HG03520 (cell line): ENCODE measurements around the gene RAG2.

Experiments used
- ATAC-seq: cut with Tn5 transposase; IDR thresholded peaks from one replicate; pipeline ENCODE4 v1.9.1; 2021; ENCODE audit warnings: mild to moderate bottlenecking, moderate library complexity; ENCODE audit not compliant: unreplicated experiment

RAG2 gene

GRCh38 chr11:36598051-36598450, at the start of gene RAG2:
RAG2 (minus strand) TSS chr11:36598236; CDS start chr11:36594168, 4,068 bp downstream.
- no peak for ATAC-seq

- ATAC-seq, result no peak
These were observed 40.5 kb upstream of the RAG2 start for GRCh38 chr11:36638556-36638955.

DNA sequence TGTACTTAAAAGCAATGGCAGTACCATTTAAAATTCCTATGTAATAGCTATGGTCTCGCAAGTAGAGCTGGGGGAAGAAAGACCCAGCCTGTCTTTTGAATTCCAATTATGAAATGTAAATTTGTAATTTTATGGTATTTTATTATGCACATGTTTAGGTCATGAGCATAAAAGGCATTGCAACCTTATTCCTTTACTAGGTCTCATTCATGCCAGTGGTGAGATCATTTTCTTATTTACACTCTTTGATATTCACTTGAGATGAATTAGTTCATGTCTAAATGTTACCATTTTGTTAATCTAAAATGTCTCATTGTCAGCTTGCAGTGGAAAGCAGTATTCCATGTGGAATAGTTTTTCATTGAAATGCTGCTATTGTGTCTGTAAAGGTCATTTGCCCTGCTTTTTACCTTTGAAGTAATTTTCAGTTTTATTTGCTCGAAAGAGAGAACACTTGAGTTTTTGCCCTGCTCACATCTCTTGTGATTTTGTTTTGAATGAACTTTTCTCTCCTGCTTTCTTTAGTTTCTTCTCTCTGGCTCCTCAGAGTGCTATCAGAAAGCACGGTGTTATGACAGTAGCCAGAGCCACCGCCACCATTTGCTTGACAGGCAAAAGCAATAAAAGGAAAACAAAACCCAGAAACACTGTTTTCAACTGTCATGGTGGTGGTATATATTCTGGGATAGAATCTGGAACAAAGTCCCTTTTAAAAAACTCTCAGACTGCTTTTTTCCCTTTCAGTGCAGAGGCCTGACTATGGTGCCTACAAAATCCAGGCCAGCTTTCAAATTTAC, 37.2 kb upstream of the RAG2 start:
- ATAC-seq, result no peak

DNA sequence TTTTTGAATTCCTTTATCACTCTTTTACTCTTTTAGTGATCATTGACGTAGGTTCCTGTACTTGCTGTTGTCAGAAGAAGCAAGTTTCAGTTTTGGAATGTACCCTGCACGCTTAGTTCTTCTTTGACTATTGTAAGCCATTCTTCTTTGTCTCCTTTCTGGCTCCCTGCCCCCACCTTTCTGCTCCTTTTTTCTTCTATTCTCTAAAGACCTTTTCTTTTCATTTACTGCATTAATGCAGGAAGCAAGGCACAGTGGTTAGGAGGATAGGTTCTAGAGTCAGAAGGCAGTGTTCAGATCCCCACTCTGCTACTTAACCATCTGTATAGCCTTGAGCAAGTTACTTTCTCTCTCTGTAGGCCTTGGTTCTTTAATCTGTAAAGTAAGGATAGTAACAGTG, 33.7 kb upstream of the RAG2 start:
- peak; percentile 84 for ATAC-seq

- ATAC-seq, result no peak
These were observed 30.8 kb upstream of the RAG2 start for GRCh38 chr11:36628765-36629244.

DNA sequence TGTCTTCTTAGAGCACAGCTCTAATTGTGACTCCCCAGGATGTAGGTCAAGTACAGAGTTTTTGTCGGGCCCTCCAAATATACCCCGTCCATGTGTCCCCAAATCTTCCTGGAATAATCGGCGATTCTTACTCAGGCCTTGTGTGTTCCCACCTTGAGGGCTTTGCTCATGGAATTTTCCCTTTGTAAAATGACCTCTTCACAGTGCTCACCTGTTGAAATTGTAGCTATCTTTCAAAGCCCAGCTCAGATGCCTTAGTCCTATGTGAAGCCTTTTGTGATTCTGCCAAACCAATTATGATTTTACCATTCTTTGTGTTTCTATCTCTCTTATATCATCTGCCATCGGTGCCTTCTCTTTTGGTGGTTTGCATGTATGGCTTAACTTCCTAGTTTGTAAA, 30.1 kb upstream of the RAG2 start:
- no peak for ATAC-seq

DNA sequence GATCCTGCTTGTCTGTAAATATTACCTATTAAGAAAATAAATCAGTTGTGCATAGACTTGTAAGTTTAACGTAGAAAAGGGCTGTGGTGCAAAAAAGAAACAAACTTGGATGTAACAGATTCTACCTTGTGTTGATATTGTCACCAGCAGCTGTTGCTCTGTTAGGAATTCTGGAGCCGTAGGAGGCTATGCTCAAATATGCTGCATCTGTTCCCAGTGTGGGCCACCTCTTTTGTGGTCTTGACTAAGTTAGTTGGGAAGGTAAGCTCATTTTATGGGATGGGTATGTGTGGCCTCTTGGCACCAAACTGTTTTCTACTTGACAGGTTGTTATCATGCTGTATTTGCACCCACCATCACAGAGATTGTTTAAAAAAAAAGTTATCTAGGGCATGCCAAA, 29.4 kb upstream of the RAG2 start:
- no peak for ATAC-seq

DNA sequence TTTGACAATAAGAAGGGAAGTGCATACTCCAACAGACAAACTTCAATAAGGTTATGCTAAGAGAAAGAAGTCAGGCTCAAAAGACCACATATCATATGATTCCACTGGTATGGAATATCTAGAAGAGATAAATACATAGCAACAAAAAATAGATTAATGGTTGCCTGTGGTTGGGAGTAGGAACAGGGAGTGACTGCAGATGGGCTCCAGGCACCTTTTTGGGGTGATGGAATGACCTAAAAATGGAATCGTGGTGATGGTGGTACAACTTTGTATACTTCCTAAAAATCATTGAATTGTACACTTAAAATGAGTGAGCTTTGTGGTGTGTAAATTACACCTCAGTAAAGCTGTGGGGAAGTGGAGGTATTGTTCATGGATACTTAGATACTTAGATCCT, 29.0 kb upstream of the RAG2 start:
- ATAC-seq, result no peak

- ATAC-seq, result no peak
These were observed 25.5 kb upstream of the RAG2 start for GRCh38 chr11:36623494-36623893.

- ATAC-seq, result peak; percentile 60
These were observed 24.5 kb upstream of the RAG2 start for GRCh38 chr11:36622431-36623136.

GRCh38 chr11:36620246-36620645, 22.2 kb upstream of the RAG2 start:
- ATAC-seq, result no peak

DNA sequence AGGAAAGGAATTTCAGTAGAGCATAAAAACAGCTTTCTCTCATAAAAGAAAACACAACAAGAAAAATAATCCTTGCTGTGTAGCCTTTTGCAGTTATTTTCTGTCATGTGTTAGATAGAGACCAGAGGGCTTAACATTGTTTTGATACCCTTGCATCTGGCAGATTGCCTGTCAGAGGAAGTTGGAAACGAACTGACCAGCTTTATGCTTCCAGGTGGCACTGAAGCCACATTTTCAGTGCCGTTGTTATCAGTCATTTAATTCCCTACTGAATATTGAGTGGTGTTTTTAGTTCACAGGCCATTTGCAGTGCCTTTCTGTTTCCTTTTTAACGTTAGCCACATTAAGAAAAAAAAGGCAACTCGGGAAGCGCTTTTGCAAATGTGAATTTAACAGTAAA, 21.5 kb upstream of the RAG2 start:
- no peak for ATAC-seq

DNA sequence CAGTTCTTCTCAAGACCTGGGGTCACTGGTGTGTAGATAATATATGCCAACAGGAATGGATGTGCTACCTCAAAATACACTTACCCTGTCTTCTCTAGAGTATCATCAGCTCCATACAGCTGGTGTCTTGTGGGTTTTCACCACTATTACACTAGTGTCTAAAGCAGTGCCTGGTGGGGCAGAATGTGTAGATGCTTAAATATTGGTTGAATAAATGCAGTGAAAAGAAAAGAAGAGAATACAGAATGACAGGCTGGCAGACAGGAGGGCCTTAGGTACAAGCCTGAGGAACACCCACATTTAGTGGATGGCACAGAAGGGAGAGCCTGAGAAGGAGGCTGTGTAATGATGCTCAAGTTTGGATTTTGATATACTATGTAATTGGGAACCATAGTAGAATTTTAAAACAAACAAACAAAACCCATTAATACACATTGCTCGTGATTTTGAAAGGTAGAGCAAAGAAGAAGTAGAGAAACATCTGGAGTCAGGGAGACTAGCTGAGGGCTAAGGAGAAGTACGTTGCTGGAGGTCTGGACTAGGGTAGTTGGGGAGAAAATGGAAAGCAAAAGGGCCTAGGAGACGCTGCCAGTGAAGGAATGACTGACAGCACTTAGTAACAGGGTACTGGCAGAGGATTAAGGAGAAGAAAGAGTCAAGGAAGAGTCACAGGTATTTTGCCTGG, 20.5 kb upstream of the RAG2 start:
- ATAC-seq, result no peak

DNA sequence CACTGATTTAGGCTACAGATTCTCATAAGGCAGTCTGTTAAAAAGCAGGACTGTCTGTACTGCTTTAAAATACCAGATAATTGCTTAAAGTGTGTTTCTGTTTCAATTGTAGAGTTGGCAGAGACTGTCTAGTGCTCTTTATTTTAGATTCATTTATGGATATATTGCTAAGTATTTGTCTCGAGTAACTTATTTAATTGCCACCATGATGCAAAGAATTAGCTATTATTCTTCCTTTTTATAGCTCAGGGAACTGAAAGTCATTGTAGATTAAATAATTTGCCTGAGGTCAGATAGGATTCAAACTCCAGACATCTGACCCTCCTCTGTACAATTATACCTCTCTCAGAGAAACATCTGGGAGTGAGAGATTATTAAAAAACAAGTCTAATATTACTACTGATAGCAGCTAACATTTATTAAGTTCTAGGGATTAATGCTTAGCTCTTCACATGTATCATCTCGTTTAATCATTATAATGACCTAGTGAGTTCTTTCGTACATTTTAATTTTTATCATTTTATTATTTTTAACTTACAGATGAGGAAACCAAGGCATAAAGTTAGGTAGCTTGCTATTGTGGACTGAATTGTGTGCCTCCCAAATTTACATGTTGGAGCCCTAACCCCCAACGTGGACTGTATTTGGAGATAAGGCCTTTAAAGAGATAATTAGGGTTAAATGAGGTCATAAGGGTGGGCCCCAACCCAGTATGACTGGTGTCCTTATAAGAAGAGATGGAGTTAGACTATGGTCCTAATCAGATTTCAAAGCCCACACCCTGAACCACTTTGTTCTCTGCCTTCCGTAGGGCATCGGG, 19.7 kb upstream of the RAG2 start:
- no peak for ATAC-seq

GRCh38 chr11:36615826-36616225, 17.8 kb upstream of the RAG2 start:
- ATAC-seq, result no peak

DNA sequence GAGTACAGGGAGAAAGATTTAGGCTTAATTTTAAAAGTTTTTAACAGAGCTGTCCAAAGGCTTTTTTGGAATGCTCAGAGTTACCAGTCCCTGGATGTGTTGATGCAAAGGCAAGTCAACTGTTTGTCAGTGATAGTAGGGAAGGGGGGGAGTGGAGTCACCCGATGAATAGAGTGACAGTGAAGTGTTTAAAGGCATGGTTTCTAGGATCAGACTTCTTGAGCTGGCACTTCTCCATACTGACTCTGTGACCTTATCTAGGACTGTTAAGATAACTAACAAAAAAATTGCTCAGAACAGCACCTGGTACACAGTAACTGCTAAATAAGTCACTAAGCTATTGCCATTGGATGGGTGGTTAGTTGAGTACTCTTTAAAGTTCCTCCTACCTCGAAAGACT, 11.3 kb upstream of the RAG2 start:
- no peak for ATAC-seq

DNA sequence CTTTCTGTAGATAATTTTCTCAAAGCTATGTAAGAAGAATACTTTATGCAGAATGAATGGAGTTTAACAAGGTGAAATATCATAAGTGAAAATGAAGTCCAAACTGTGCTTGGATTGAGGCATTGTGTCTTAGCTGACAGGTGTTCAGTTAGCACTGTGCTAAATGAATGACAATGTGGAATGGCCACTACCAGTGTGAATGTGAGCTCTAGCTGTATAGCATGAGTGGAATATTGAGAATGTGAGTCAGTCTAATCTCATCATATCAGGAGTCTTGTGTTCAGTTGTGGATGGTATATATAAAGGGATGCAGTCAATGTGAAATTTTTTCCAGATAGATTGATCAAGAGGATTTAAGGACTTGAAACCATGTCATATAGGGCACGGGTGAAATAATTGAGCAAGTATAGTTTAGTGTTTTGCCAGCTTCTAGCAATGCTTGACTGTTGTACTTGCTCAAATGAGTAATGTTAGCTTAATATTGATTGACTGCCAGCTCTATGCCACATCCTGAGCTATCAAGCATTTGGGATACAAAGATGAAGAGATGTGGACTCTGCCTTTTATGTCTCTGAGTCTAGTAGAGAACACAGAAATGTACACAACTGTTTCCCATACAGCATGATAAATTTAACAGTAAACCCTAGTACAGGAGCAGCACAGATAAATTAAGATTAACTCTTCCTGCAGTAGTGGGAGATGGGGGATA, 10.6 kb upstream of the RAG2 start:
- ATAC-seq, result no peak

DNA sequence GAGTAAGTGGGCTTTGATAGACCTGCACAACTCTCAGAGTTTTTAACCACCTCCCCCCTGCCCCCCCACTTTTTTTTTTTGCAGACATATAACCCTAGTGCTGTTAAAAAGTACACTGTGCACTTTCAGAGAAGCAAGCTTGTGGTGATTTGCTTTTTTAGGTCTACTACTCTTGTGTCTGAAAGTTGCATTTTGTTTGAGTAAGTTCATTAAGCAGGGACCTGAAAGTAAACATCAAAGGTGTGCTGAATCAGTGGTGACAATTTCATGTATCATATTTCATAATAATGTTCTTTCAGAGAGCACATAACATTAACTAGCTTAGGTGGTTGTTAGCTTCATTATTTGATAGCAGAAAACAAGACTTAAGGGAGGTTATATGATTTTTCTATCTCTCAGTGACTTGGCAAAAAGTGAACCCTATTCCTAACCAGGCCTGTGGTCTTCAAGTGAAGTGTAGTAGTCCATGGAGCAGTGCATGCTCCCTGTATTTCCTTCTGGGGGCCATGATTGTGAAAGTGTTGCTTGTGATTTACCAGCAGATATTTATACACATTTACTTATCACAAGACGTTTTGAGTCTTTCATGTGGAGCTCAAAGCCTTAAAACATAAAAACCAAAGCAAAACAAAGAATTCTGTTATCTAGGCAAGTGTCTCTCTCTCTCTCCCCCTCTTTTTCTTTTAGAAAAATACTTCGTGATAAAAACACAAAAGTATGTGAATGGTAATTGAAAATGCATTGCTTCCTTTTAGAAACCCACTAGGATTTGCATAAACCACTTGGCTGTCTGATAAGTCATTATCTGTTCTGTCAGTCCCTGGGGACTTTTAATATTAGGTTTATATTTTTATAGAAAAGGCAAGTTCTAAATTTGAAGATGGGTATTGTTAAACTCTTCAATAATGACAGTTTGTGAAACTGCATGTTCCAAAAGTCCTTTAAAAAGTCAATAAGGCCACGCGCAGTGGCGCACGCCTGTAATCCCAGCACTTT, 7.5 kb upstream of the RAG2 start:
- ATAC-seq, result peak; percentile 57

DNA sequence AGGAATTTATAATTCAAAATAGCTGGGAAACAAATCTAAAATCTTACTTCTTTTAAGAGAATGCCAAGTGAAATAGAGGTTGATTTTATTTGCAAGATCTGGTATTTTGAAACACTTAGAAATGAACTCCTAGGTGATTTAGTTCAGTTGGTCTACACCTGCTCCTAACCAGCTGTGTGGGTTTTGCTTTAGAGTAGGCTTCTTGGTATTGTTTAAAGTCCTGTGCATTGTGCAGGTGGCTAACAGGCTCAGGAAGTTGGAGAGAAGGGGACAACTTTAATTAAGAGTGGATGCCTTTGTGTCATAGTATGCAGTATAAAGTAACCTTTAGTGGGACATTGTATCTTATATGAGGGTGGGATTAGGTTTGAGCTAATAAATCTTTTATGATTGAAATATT, 4.1 kb upstream of the RAG2 start:
- ATAC-seq, result no peak
